SH-SY5Y (cell line): ENCODE results near the gene CPNE5.
A peak's percentile ranks its signal among the peaks of the same experiment; 100 is the strongest.

Experiments
- GATA2 ChIP-seq: IDR thresholded peaks from 2 replicates; pipeline ENCODE4 v1.6.1; 2011; ENCODE audit warnings: mild to moderate bottlenecking, low read depth, low read length
- GATA3 ChIP-seq: IDR thresholded peaks from 2 replicates; pipeline ENCODE4 v1.6.1; 2011; ENCODE audit warnings: low read depth, mild to moderate bottlenecking, low read length, moderate library complexity

CPNE5 gene

GRCh38 chr6:36769676-36770499 lies 69.4 kb downstream of the CPNE5 start:
- TF ChIP-seq GATA2 (no peak), GATA3 (no peak)

GRCh38 chr6:36769183-36769675 lies 70.0 kb downstream of the CPNE5 start:
- TF ChIP-seq GATA3 (no peak), GATA2 (no peak)

GRCh38 chr6:36766399-36766945 lies 72.8 kb downstream of the CPNE5 start:
- TF ChIP-seq GATA3 (no peak), GATA2 (no peak)

GRCh38 chr6:36765594-36766398 lies 73.4 kb downstream of the CPNE5 start:
- TF ChIP-seq GATA2 (peak; percentile 46; the same call in 1 of the 2 replicates), GATA3 (no peak)

DNA sequence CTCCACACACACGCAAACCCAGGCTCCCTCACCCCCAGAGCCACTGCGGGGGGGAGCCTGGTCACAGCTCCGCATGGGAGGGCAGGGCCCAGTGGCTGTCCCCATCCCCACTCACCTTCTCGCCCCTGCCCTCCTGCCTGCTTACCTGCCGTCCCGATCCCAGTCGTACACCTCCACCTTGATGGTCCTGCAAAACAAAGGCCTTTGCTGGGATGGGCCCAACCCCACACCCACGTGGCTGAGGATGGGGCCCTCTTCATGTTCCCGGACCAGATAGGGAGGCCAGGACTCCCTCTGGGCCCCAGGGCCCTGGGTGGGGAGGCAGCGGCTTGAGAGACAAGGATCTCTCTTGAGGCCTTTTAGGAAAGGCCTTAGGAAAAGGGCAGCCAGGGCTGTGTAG lies 74.1 kb downstream of the CPNE5 start:
- TF ChIP-seq GATA2 (no peak), GATA3 (no peak)

DNA sequence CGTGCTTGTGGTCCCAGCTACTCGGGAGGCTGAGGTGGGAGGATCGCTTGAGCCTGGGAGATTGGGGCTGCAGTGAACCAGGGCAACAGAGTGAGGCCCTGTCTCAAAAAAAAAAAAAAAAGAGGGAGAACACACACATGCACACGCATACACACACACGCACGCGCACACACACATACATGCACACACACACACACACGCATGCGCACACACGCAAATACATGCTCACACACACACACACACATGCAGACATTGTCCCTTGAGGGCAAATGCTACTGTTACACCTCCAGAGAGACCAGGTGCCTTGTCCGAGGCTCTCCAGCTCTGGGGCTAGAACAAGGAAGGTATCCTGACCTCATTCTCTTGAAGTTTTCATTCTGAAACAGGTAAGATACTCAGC lies 77.1 kb downstream of the CPNE5 start:
- no peak for TF ChIP-seq GATA3

DNA sequence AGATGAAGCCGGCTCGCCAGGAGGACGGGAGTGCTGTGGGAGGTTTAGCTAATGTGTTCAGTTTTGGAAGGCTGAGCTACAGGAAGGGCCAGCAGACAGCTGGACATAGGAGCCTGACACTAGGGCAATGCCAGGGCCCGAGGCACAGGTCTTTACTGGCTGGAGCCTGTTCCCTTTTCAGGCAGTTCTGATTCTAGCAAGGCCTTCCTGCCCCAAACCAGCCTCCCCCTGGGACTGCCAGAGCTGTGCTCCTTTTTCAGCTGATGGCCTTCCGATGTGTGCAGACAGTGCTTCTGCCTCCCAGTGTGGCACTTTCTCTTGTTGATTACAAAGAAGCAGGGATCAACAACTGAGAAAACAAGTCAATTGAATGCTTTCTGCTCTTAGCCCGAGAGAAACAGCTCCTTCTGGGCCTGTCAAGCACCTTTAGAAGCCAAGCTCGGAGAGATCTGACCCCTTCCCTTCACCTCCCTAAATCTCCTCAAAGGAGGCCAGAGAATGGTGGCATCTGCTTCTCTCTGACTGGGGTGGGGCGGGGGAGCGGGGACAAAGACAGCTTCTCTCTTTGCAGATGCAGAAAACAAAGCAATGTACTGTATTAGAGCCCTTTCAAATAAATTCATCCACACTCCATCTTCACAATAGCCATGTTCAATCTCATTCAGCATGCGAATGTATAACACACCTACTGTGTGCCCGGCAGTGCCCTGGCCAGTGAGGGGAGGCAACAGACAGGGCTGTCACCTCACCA lies 78.4 kb downstream of the CPNE5 start:
- TF ChIP-seq GATA2 (no peak), GATA3 (no peak)

DNA sequence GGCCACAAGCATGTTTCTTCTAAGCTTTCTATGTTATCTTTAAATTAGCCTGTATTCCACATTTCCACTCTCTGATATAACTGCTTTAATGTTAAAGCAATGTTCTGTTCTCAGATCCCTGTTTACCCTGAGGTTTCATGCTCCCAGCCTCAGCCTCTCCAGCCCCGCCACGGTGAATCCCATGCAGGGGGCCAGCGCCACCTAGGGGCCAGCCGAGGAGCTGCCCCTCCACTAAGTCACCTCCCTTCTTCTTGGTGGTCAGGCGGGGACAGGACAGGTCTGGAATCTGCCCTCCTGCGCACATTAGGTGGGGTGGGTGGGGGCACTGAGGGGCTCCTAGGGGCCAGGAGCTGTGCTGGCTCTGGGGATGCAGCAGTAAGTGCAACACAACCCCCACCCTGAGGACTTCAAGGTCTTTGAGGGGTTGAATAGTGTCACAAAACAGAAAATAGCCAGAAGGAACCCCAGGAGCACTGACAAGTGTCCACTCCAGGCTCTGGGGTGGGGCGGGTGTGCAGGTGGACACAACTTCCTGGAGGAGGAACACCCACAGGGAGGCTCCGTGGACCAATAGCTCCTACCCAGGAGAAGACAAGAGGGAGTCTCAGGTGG lies 80.0 kb downstream of the CPNE5 start:
- TF ChIP-seq GATA2 (no peak), GATA3 (no peak)

- no peak for TF ChIP-seq GATA2
- no peak for TF ChIP-seq GATA3
Observed at GRCh38 chr6:36758516-36759147, 80.6 kb downstream of the CPNE5 start.

GRCh38 chr6:36757943-36758508 lies 81.2 kb downstream of the CPNE5 start:
- TF ChIP-seq GATA2: no peak
- no peak for TF ChIP-seq GATA3

DNA sequence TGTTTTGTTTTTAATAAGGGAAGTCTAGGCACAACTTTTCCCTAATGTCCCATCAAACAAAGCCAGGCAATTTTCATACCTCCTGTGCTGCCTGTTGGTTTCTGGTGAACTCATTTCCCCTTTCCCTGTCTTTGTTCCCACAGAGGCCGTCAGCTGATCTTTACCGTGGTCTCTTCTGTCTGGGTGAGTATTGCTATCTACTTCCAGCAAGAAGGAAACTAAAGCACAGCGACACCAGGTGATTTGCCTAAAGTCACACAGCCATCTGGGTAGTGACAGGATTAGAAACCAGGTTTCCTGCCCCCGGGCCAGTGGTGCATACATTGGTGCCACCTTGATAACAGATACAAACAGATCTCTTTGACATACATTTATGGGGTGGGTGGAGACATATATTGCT lies 82.0 kb downstream of the CPNE5 start:
- TF ChIP-seq GATA2: no peak
- no peak for TF ChIP-seq GATA3

DNA sequence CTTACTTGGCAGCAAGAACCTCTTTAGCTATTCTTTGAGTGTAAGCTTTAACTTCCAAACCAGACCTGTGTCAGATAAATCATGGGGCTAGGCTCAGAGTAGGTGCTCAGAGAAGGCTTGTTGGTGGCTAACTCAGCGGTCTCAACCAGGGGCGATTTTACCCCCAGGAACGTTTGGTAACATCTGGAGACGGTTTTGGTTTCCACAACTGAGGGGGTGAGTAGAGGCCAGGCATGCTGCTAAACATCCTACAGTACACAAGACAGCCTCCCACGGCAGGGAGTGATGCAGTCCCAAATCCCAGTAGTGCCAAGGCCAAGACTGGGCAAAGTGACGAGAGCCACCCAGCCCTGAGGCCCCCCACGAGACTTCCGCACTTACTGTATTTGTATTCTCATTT lies 82.5 kb downstream of the CPNE5 start:
- TF ChIP-seq GATA2 (no peak), GATA3 (no peak)

GRCh38 chr6:36755435-36756348 lies 83.6 kb downstream of the CPNE5 start:
- no peak for TF ChIP-seq GATA2
- TF ChIP-seq GATA3: no peak
